GM19240 (cell line): Measurements from ENCODE around the gene YEATS2.
"Not testable (repeated sequence)": the region's sequence is repeated elsewhere in the genome, so short reads cannot be mapped to it uniquely, and the experiment has no call there.

Source experiments
- DNase-seq: peaks from one replicate; pipeline ENCODE4 v3.0.0; 2011; ENCODE audit warnings: low spot score; ENCODE audit not compliant: insufficient read length

Gene YEATS2

GRCh38 chr3:183697610-183698317, at the start of gene YEATS2:
YEATS2 (plus strand) TSS chr3:183697797; CDS start chr3:183715163, 17,366 bp downstream.
- peak; percentile 86 for DNase-seq

- DNase-seq, result no peak
Measured at GRCh38 chr3:183650554-183650953, 47.0 kb upstream of the YEATS2 start.

- no peak for DNase-seq
Measured at GRCh38 chr3:183653209-183654064, 44.2 kb upstream of the YEATS2 start.

GRCh38 chr3:183654727-183655126, 42.9 kb upstream of the YEATS2 start:
- no peak for DNase-seq

- DNase-seq, result no peak
Measured at GRCh38 chr3:183662099-183662498, 35.5 kb upstream of the YEATS2 start.

- DNase-seq, result no peak
Measured at GRCh38 chr3:183664913-183665381, 32.6 kb upstream of the YEATS2 start.

- DNase-seq, result no peak
Measured at GRCh38 chr3:183680061-183680460, 17.5 kb upstream of the YEATS2 start.

- DNase-seq, result no peak
Measured at GRCh38 chr3:183687705-183688104, 9.9 kb upstream of the YEATS2 start.

GRCh38 chr3:183688874-183689273, 8.7 kb upstream of the YEATS2 start:
- DNase-seq, result no peak

GRCh38 chr3:183689621-183690020, 8.0 kb upstream of the YEATS2 start:
- not testable (repeated sequence) for DNase-seq

- DNase-seq, result no peak
Measured at GRCh38 chr3:183690402-183690995, 7.1 kb upstream of the YEATS2 start.

GRCh38 chr3:183692436-183692835, 5.2 kb upstream of the YEATS2 start:
- DNase-seq, result no peak

GRCh38 chr3:183695569-183696364, 1.8 kb upstream of the YEATS2 start:
- DNase-seq, result no peak

GRCh38 chr3:183697123-183697609, 431 bp upstream of the YEATS2 start:
- DNase-seq, result no peak

- peak; percentile 10 for DNase-seq
Measured at GRCh38 chr3:183698318-183698751, 738 bp downstream of the YEATS2 start.

GRCh38 chr3:183698756-183699155, 1.2 kb downstream of the YEATS2 start:
- no peak for DNase-seq

GRCh38 chr3:183699238-183699947, 1.8 kb downstream of the YEATS2 start:
- DNase-seq, result no peak

GRCh38 chr3:183701744-183702143, 4.1 kb downstream of the YEATS2 start:
- DNase-seq, result no peak

GRCh38 chr3:183703892-183704291, 6.3 kb downstream of the YEATS2 start:
- not testable (repeated sequence) for DNase-seq

- DNase-seq, result no peak
Measured at GRCh38 chr3:183710231-183710630, 12.6 kb downstream of the YEATS2 start.
